ENCODE data around the gene KCTD13. TPM values are rescaled to one million over a fixed set of nuclear protein-coding genes. Genes with fewer than 3 reads are reported as not detected.
"Not testable (repeated sequence)": the region's sequence is repeated elsewhere in the genome, so short reads cannot be mapped to it uniquely, and the experiment has no call there.

KCTD13 gene
- polyA plus RNA-seq, 2 of the 4 experiments (the other 2 are of a cell fraction): 12.7 to 14.6 TPM

DNA sequence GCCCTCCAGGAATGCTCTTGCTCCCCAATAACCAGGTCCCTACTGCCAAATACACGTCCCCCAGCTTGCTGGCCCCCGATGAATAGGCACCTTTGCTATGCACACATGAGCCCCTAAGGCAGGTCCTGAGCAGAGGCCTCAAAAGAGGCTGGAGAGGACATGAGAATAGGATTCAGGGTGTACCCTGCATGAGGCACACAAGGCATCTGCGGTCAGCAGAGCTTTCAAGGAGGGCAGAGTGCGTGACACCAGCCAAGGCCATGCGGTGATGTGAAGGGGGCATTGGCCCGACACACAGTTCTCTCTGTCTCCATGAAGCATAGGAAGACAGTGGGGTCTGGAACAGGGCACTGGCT, 33.6 kb downstream of the KCTD13 start:
- 71% methylated on average over 6 of the region's 6 CpGs for WGBS (ENCODE audit: missing lambda C conversion rate)
- ChIA-PET CTCF (interaction anchor here (1.2 kb wide), 1 partner anchor 8 kb away, joined by 3 read pairs; the partner anchor contains the start of gene ASPHD1), POLR2A (no interaction called here)
- DNase-seq (ENCODE audit: low read depth in 1 of 2, low spot score in 1 of 2): no peak
- Histone ChIP-seq H3K4me3 (no peak overlapping the region), H3K27ac (no peak overlapping the region), H3K4me2 (no peak overlapping the region), H3K9me3 (no peaks in the 10 kb centered on the region), H3K4me1 (no peaks in the 10 kb centered on the region)
- ATAC-seq: peak in 1 of 2 experiments; percentile 19; a peak in 1 of 6 replicates
- FAIRE-seq: no peak
- TF ChIP-seq SREBF2 (IDR thresholded peaks at IDR 0.05) (no peak), MAZ (IDR thresholded peaks at IDR 0.05; ENCODE audit: borderline replicate concordance, low read depth, low read length) (no peak), HOXB5 (CRISPR knock-in tag; IDR thresholded peaks at IDR 0.05) (no peak), HOXB13 (CRISPR knock-in tag; IDR thresholded peaks at IDR 0.05; ENCODE audit: low read depth) (no peak), ESRRA (IDR thresholded peaks at IDR 0.05; ENCODE audit: borderline replicate concordance, low read length) (no peak), PHF8 (IDR thresholded peaks at IDR 0.05; ENCODE audit: borderline replicate concordance, low read depth) (no peak), RAD21 (conservative IDR thresholded peaks at IDR 0.05 in 1 of 2, IDR thresholded peaks at IDR 0.05 in 1 of 2) (no peak), CBX8 (IDR thresholded peaks at IDR 0.05) (no peak), MAFK (IDR thresholded peaks at IDR 0.05; ENCODE audit: partially characterized antibody) (no peak), CHD2 (IDR thresholded peaks at IDR 0.05; ENCODE audit: low read length, partially characterized antibody) (no peak), NFE2L2 (conservative IDR thresholded peaks at IDR 0.05; ENCODE audit: low read length) (no peak)
- TF ChIP-seq, protein P1, sequence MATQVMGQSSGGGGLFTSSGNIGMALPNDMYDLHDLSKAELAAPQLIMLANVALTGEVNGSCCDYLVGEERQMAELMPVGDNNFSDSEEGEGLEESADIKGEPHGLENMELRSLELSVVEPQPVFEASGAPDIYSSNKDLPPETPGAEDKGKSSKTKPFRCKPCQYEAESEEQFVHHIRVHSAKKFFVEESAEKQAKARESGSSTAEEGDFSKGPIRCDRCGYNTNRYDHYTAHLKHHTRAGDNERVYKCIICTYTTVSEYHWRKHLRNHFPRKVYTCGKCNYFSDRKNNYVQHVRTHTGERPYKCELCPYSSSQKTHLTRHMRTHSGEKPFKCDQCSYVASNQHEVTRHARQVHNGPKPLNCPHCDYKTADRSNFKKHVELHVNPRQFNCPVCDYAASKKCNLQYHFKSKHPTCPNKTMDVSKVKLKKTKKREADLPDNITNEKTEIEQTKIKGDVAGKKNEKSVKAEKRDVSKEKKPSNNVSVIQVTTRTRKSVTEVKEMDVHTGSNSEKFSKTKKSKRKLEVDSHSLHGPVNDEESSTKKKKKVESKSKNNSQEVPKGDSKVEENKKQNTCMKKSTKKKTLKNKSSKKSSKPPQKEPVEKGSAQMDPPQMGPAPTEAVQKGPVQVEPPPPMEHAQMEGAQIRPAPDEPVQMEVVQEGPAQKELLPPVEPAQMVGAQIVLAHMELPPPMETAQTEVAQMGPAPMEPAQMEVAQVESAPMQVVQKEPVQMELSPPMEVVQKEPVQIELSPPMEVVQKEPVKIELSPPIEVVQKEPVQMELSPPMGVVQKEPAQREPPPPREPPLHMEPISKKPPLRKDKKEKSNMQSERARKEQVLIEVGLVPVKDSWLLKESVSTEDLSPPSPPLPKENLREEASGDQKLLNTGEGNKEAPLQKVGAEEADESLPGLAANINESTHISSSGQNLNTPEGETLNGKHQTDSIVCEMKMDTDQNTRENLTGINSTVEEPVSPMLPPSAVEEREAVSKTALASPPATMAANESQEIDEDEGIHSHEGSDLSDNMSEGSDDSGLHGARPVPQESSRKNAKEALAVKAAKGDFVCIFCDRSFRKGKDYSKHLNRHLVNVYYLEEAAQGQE (IDR thresholded peaks at IDR 0.05): no peak
- TF ChIP-seq, protein P2, sequence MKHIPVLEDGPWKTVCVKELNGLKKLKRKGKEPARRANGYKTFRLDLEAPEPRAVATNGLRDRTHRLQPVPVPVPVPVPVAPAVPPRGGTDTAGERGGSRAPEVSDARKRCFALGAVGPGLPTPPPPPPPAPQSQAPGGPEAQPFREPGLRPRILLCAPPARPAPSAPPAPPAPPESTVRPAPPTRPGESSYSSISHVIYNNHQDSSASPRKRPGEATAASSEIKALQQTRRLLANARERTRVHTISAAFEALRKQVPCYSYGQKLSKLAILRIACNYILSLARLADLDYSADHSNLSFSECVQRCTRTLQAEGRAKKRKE (CRISPR knock-in tag; IDR thresholded peaks at IDR 0.05; ENCODE audit: low read depth): no peak
- TF ChIP-seq, protein P3, sequence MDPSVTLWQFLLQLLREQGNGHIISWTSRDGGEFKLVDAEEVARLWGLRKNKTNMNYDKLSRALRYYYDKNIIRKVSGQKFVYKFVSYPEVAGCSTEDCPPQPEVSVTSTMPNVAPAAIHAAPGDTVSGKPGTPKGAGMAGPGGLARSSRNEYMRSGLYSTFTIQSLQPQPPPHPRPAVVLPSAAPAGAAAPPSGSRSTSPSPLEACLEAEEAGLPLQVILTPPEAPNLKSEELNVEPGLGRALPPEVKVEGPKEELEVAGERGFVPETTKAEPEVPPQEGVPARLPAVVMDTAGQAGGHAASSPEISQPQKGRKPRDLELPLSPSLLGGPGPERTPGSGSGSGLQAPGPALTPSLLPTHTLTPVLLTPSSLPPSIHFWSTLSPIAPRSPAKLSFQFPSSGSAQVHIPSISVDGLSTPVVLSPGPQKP (IDR thresholded peaks at IDR 0.05; ENCODE audit: low read depth, low read length): no peak

DNA sequence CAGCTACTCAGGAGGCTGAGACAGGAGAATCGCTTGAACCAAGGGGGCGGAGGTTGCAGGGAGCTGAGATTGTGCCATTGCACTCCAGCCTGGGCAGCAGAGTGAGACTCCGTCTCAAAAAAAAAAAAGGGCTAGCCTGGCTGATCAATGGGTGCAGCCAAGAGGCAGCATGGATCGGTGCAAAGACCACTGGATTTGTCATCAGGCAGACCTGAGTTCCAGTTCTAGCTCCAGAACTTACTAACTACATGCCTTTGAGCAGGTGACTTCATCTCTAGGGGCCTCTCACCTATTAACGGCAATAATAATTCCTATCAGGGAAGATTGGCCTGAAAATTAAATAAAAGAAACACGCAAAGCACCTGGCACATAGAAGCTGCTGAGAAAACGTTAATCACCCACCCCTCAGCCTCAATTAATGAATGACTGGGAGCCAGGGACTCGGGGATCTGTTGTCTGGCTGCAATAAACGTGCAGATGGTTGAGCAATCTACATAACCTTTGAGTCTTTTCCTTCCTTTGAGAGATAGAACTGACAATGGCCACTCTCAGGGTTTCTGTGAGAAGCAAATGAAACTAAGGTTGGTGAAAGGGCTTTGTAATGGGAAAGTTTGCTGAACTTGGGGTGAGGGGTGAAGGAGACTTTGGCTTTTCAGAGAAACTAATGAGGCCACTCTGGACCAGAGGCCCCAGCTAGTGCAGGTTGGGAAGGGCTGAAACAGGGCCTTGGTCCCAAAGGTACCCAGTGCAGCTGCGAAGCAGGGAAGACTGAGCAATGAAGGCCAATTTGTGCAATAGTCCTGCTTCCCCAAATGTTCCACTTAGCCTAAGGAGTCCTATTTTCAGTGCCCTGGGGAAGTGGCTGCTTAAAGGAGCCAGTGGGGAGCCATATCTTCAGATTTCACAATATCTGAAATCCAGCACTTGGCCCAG, 34.2 kb downstream of the KCTD13 start:
- DNase-seq (ENCODE audit: low read depth in 1 of 2, low spot score in 1 of 2) (no peak), ATAC-seq (peak; percentile 20 to 44; a peak in 2 of 6 replicates), FAIRE-seq (no peak)
- H3K9me3 ChIP-seq: no peaks in the 10 kb centered on the region
- ChIA-PET POLR2A (no interaction called here), CTCF (interaction anchor here (0.5 to 1.2 kb wide), 4 partner anchors 9 to 98 kb away, joined by 3 read pairs; partner anchors contain the start of gene ASPHD1)
- TF ChIP-seq RCOR1 (IDR thresholded peaks at IDR 0.05; ENCODE audit: low read depth, low read length): no peak
- no peak for TF ChIP-seq CBX8 (IDR thresholded peaks at IDR 0.05)
- no peak for TF ChIP-seq HDAC2 (IDR thresholded peaks at IDR 0.05)
- no peak for TF ChIP-seq FOSB (CRISPR knock-in tag; IDR thresholded peaks at IDR 0.05)
- no peak for TF ChIP-seq EHF (CRISPR knock-in tag; IDR thresholded peaks at IDR 0.05)
- TF ChIP-seq JUN (IDR thresholded peaks at IDR 0.05): no peak
- TF ChIP-seq, protein P4, sequence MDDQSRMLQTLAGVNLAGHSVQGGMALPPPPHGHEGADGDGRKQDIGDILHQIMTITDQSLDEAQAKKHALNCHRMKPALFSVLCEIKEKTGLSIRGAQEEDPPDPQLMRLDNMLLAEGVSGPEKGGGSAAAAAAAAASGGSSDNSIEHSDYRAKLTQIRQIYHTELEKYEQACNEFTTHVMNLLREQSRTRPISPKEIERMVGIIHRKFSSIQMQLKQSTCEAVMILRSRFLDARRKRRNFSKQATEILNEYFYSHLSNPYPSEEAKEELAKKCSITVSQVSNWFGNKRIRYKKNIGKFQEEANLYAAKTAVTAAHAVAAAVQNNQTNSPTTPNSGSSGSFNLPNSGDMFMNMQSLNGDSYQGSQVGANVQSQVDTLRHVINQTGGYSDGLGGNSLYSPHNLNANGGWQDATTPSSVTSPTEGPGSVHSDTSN (IDR thresholded peaks at IDR 0.05): no peak
- no peak for TF ChIP-seq CBX2 (IDR thresholded peaks at IDR 0.05; ENCODE audit: borderline replicate concordance, low read depth)
- TF ChIP-seq, protein P5, sequence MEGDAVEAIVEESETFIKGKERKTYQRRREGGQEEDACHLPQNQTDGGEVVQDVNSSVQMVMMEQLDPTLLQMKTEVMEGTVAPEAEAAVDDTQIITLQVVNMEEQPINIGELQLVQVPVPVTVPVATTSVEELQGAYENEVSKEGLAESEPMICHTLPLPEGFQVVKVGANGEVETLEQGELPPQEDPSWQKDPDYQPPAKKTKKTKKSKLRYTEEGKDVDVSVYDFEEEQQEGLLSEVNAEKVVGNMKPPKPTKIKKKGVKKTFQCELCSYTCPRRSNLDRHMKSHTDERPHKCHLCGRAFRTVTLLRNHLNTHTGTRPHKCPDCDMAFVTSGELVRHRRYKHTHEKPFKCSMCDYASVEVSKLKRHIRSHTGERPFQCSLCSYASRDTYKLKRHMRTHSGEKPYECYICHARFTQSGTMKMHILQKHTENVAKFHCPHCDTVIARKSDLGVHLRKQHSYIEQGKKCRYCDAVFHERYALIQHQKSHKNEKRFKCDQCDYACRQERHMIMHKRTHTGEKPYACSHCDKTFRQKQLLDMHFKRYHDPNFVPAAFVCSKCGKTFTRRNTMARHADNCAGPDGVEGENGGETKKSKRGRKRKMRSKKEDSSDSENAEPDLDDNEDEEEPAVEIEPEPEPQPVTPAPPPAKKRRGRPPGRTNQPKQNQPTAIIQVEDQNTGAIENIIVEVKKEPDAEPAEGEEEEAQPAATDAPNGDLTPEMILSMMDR (IDR thresholded peaks at IDR 0.05): no peak
- TF ChIP-seq BHLHE40 (IDR thresholded peaks at IDR 0.05; ENCODE audit: low read depth, low read length): no peak
- TF ChIP-seq HOXB5 (CRISPR knock-in tag; IDR thresholded peaks at IDR 0.05): no peak
- H3K4me2 ChIP-seq: no peak overlapping the region
- no peak overlapping the region for H3K4me3 ChIP-seq
- no peaks in the 10 kb centered on the region for H3K4me1 ChIP-seq
- H3K27ac ChIP-seq: no peak overlapping the region
- WGBS (ENCODE audit: missing lambda C conversion rate): 69% methylated on average over 10 of the region's 10 CpGs

DNA sequence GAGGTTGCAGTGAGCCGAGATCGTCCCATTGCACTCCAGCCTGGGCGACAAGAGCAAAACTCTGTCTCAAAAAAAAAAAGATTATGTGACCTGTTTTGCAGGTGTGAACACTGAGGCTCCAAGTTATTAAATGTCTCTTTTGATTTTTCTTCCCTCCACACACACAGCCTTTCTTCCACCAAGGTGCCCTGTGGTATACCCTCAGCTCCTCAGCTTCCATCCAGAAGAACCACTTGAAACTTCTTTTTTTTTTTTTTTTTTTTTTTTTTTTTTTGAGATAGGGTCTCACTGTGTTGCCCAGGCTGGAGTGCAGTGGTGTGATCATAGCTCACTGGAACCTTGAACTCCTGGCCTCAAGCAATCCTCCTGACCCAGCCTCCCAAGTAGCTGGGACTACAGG, 36.7 kb downstream of the KCTD13 start:
- not testable (repeated sequence) for FAIRE-seq

More for the DNA sequence above, 36.7 kb downstream of the KCTD13 start:
- H3K9me3 ChIP-seq; H3K4me1 ChIP-seq; POLR2A ChIA-PET; H3K4me3 ChIP-seq; DNase-seq (ENCODE audit: low read depth in 1 of 2, low spot score in 1 of 2); H3K27ac ChIP-seq; H3K4me2 ChIP-seq; ATAC-seq: not testable (repeated sequence)
- 88% methylated on average over 3 of the region's 3 CpGs for WGBS (ENCODE audit: missing lambda C conversion rate)
- CTCF ChIA-PET: interaction anchor here (0.6 to 2.3 kb wide), 6 partner anchors 10 to 1892 kb away, joined by 3 to 7 read pairs (median 4); partner anchors contain the start of gene SEZ6L2

Data from A549 (cell line).